Measurements from ENCODE around the gene C17orf58. TPM values are rescaled to one million over a fixed set of nuclear protein-coding genes. Genes with fewer than 3 reads are reported as not detected.
A peak's percentile ranks its signal among the peaks of the same experiment; 100 is the strongest.
"Not testable (repeated sequence)": the region's sequence is repeated elsewhere in the genome, so short reads cannot be mapped to it uniquely, and the experiment has no call there.

C17orf58 gene
- total RNA-seq, 2 experiments from 2014 or later, result 3.5 to 4.7 TPM

- H3K27me3 Mint-ChIP-seq, result peaks cover 23% of the 10 kb centered on the region
- H3K4me3 Mint-ChIP-seq, result peak overlapping the region; percentile 72
- peak overlapping the region; percentile 92 for H3K27ac Mint-ChIP-seq
- no peaks in the 10 kb centered on the region for H3K36me3 Mint-ChIP-seq (ENCODE audit: low read depth)
- CTCF ChIA-PET, result interaction anchor here (0.6 to 1.4 kb wide), 2 partner anchors 25 to 851 kb away, joined by 3 read pairs; no protein-coding TSS in a partner anchor
- H3K4me1 Mint-ChIP-seq, result peaks cover 32% of the 10 kb centered on the region
- POLR2A ChIA-PET, result no interaction called here
- no peak for DNase-seq
- no peaks in the 10 kb centered on the region for H3K9me3 Mint-ChIP-seq
Measured at GRCh38 chr17:67994817-67995569, 1.3 kb downstream of the C17orf58 start.

- ChIA-PET POLR2A (no interaction called here), CTCF (interaction anchor here (1.4 kb wide), 1 partner anchor 26 kb away, joined by 3 read pairs; no protein-coding TSS in a partner anchor)
- H3K4me3 Mint-ChIP-seq, result peak overlapping the region; percentile 72
- peak overlapping the region; percentile 92 for H3K27ac Mint-ChIP-seq
- no peaks in the 10 kb centered on the region for H3K36me3 Mint-ChIP-seq (ENCODE audit: low read depth)
- H3K9me3 Mint-ChIP-seq, result no peaks in the 10 kb centered on the region
- no peak for DNase-seq
- H3K4me1 Mint-ChIP-seq, result peaks cover 32% of the 10 kb centered on the region
- peaks cover 21% of the 10 kb centered on the region for H3K27me3 Mint-ChIP-seq
Measured at GRCh38 chr17:67993998-67994361, 2.3 kb downstream of the C17orf58 start.

- Mint-ChIP-seq H3K4me3 (peak overlapping the region; percentile 85), H3K27ac (peak overlapping the region; percentile 92), H3K27me3 (peaks cover 21% of the 10 kb centered on the region), H3K36me3 (ENCODE audit: low read depth) (no peaks in the 10 kb centered on the region), H3K4me1 (peaks cover 32% of the 10 kb centered on the region), H3K9me3 (no peaks in the 10 kb centered on the region)
- ChIA-PET POLR2A (no interaction called here), CTCF (interaction anchor here (1.4 kb wide), 1 partner anchor 27 kb away, joined by 3 read pairs; no protein-coding TSS in a partner anchor)
- DNase-seq, result peak; percentile 68
Measured at GRCh38 chr17:67993153-67993997, 2.9 kb downstream of the C17orf58 start.

GRCh38 chr17:67992548-67993152 is 3.6 kb downstream of the C17orf58 start:
- Mint-ChIP-seq H3K4me1 (peaks cover 32% of the 10 kb centered on the region), H3K9me3 (no peaks in the 10 kb centered on the region), H3K27me3 (peaks cover 21% of the 10 kb centered on the region), H3K27ac (peak overlapping the region; percentile 92), H3K36me3 (ENCODE audit: low read depth) (no peaks in the 10 kb centered on the region), H3K4me3 (peak overlapping the region; percentile 85)
- DNase-seq, result no peak
- ChIA-PET CTCF (no interaction called here), POLR2A (no interaction called here)

GRCh38 chr17:67990909-67991308 is 5.4 kb downstream of the C17orf58 start:
- Mint-ChIP-seq H3K36me3 (ENCODE audit: low read depth) (no peaks in the 10 kb centered on the region), H3K4me1 (peaks cover 26% of the 10 kb centered on the region), H3K4me3 (no peak overlapping the region), H3K27me3 (peaks cover 10% of the 10 kb centered on the region), H3K9me3 (no peaks in the 10 kb centered on the region), H3K27ac (no peak overlapping the region)
- DNase-seq, result no peak
- CTCF ChIA-PET, result interaction anchor here (1.1 kb wide), 1 partner anchor 10 kb away, joined by 3 read pairs; no protein-coding TSS in a partner anchor
- POLR2A ChIA-PET, result no interaction called here

- H3K4me3 Mint-ChIP-seq, result no peak overlapping the region
- DNase-seq, result no peak
- peaks cover 7% of the 10 kb centered on the region for H3K36me3 Mint-ChIP-seq (ENCODE audit: low read depth)
- CTCF ChIA-PET, result no interaction called here
- H3K9me3 Mint-ChIP-seq, result no peaks in the 10 kb centered on the region
- POLR2A ChIA-PET, result no interaction called here
- peaks cover 2% of the 10 kb centered on the region for H3K4me1 Mint-ChIP-seq
- no peaks in the 10 kb centered on the region for H3K27me3 Mint-ChIP-seq
- H3K27ac Mint-ChIP-seq, result no peak overlapping the region
Measured at GRCh38 chr17:67983383-67983688, 12.9 kb downstream of the C17orf58 start.

GRCh38 chr17:67982686-67983382 is 13.4 kb downstream of the C17orf58 start:
- Mint-ChIP-seq H3K9me3 (no peaks in the 10 kb centered on the region), H3K36me3 (ENCODE audit: low read depth) (peaks cover 10% of the 10 kb centered on the region), H3K4me3 (no peak overlapping the region), H3K27ac (no peak overlapping the region), H3K4me1 (peaks cover 2% of the 10 kb centered on the region), H3K27me3 (no peaks in the 10 kb centered on the region)
- POLR2A ChIA-PET, result no interaction called here
- DNase-seq, result no peak
- CTCF ChIA-PET, result interaction anchor here (0.6 kb wide), 2 partner anchors 27 to 46 kb away, joined by 3 read pairs; no protein-coding TSS in a partner anchor

- no peak overlapping the region for H3K27ac Mint-ChIP-seq
- ChIA-PET CTCF (interaction anchor here (0.6 kb wide), 1 partner anchor 27 kb away, joined by 3 read pairs; no protein-coding TSS in a partner anchor), POLR2A (no interaction called here)
- peaks cover 10% of the 10 kb centered on the region for H3K36me3 Mint-ChIP-seq (ENCODE audit: low read depth)
- no peaks in the 10 kb centered on the region for H3K27me3 Mint-ChIP-seq
- DNase-seq, result no peak
- no peak overlapping the region for H3K4me3 Mint-ChIP-seq
- H3K4me1 Mint-ChIP-seq, result peaks cover 2% of the 10 kb centered on the region
- no peaks in the 10 kb centered on the region for H3K9me3 Mint-ChIP-seq
Measured at GRCh38 chr17:67982034-67982640, 14.1 kb downstream of the C17orf58 start.

GRCh38 chr17:67980883-67981282 is 15.4 kb downstream of the C17orf58 start:
- not testable (repeated sequence) for H3K27ac Mint-ChIP-seq, DNase-seq

GRCh38 chr17:67980456-67980855 is 15.8 kb downstream of the C17orf58 start:
- Mint-ChIP-seq H3K36me3 (ENCODE audit: low read depth) (peaks cover 19% of the 10 kb centered on the region), H3K27ac (no peak overlapping the region), H3K27me3 (no peaks in the 10 kb centered on the region), H3K9me3 (no peaks in the 10 kb centered on the region), H3K4me1 (peaks cover 2% of the 10 kb centered on the region), H3K4me3 (no peak overlapping the region)
- DNase-seq, result no peak
- ChIA-PET POLR2A (no interaction called here), CTCF (interaction anchor here (1.6 kb wide), 1 partner anchor 22 kb away, joined by 3 read pairs; no protein-coding TSS in a partner anchor)

More at GRCh38 chr17:67980883-67981282, 15.4 kb downstream of the C17orf58 start:
- POLR2A ChIA-PET, H3K27me3 Mint-ChIP-seq, CTCF ChIA-PET, H3K4me1 Mint-ChIP-seq, H3K4me3 Mint-ChIP-seq, H3K9me3 Mint-ChIP-seq: not testable (repeated sequence)
- H3K36me3 Mint-ChIP-seq (ENCODE audit: low read depth), result peaks cover 16% of the 10 kb centered on the region

- CTCF ChIA-PET, H3K9me3 Mint-ChIP-seq, H3K4me1 Mint-ChIP-seq, H3K27me3 Mint-ChIP-seq, DNase-seq, H3K27ac Mint-ChIP-seq, POLR2A ChIA-PET, H3K4me3 Mint-ChIP-seq: not testable (repeated sequence)
- H3K36me3 Mint-ChIP-seq (ENCODE audit: low read depth), result peaks cover 25% of the 10 kb centered on the region
Measured at GRCh38 chr17:67976306-67976705, 20.0 kb downstream of the C17orf58 start.

- POLR2A ChIA-PET, result no interaction called here
- DNase-seq, result no peak
- peaks cover 25% of the 10 kb centered on the region for H3K36me3 Mint-ChIP-seq (ENCODE audit: low read depth)
- CTCF ChIA-PET, result interaction anchor here (1.1 kb wide), 1 partner anchor 9 kb away, joined by 3 read pairs; no protein-coding TSS in a partner anchor
- no peaks in the 10 kb centered on the region for H3K27me3 Mint-ChIP-seq
- H3K4me3 Mint-ChIP-seq, result no peak overlapping the region
- H3K27ac Mint-ChIP-seq, result no peak overlapping the region
- H3K9me3 Mint-ChIP-seq, result no peaks in the 10 kb centered on the region
- H3K4me1 Mint-ChIP-seq, result no peaks in the 10 kb centered on the region
Measured at GRCh38 chr17:67974598-67975066, 21.6 kb downstream of the C17orf58 start.
